CD14-positive monocyte (primary cell): Measurements from ENCODE around the gene DCT. TPM values are rescaled to one million over a fixed set of nuclear protein-coding genes. Genes with fewer than 3 reads are reported as not detected.

ENCODE experiments used
- DNase-seq, 3 donors: peaks; one replicate each; pipeline ENCODE4 v3.0.0-alpha.2; 2011 to 2022
- H2AFZ ChIP-seq: 2 replicates; pipeline ENCODE4 v1.6.0; 2012; ENCODE audit warnings: mild to moderate bottlenecking, low read depth, low read length, inconsistent platforms; ENCODE audit not compliant: insufficient read depth, poor library complexity, severe bottlenecking
- H3K27ac ChIP-seq, 2 donors: 1 replicate in 1 of 2; 2 replicates in 1 of 2; pipeline ENCODE4 v1.5.1; 2012 to 2013; ENCODE audit warnings: low read length in 2 of 2, control low read depth in 1 of 2, inconsistent platforms in 1 of 2, low read depth in 1 of 2, mild to moderate bottlenecking in 1 of 2
- H3K27me3 ChIP-seq, 2 donors: one replicate each; pipeline versions ENCODE4 v1.6.0 to v1.6.1; 2011 to 2013; ENCODE audit warnings: low read length in 2 of 2; ENCODE audit not compliant: control insufficient read depth in 2 of 2, insufficient read depth in 2 of 2
- H3K36me3 ChIP-seq, 2 donors: replicated peaks in 1 of 2; 1 replicate in 1 of 2; 2 replicates in 1 of 2; pipeline versions ENCODE4 v1.5.1 to v1.6.1; 2012 to 2013; ENCODE audit warnings: low read length in 2 of 2, control low read depth in 1 of 2, inconsistent platforms in 1 of 2, mild to moderate bottlenecking in 1 of 2; ENCODE audit not compliant: insufficient read depth in 2 of 2, control insufficient read depth in 1 of 2
- H3K4me1 ChIP-seq, 2 donors: 1 replicate in 1 of 2; 2 replicates in 1 of 2; pipeline versions ENCODE4 v1.5.1 to v1.6.1; 2012 to 2013; ENCODE audit warnings: low read length in 2 of 2, control low read depth in 1 of 2, inconsistent platforms in 1 of 2, mild to moderate bottlenecking in 1 of 2, moderate library complexity in 1 of 2; ENCODE audit not compliant: insufficient read depth in 2 of 2, control insufficient read depth in 1 of 2
- H3K4me2 ChIP-seq: replicated peaks from 2 replicates; pipeline ENCODE3; 2012; ENCODE audit warnings: low read length, moderate library complexity, mild to moderate bottlenecking; ENCODE audit not compliant: poor library complexity, severe bottlenecking; ENCODE audit errors: extremely low read depth
- H3K4me3 ChIP-seq, 3 experiments: fragments of 200-600 bp in 1 of 3; sonication (generic) in 1 of 3; replicated peaks in 1 of 3; 1 replicate in 2 of 3; 2 replicates in 1 of 3; pipeline ENCODE4 v1.5.1; 2011 to 2013; ENCODE audit warnings: low read length in 3 of 3, mild to moderate bottlenecking in 3 of 3, control low read depth in 2 of 3, low read depth in 2 of 3, inconsistent platforms in 1 of 3, moderate library complexity in 1 of 3
- H3K79me2 ChIP-seq: 2 replicates; pipeline ENCODE4 v1.6.0; 2012; ENCODE audit warnings: mild to moderate bottlenecking, control low read depth, inconsistent platforms, low read length, moderate library complexity; ENCODE audit not compliant: insufficient read depth
- H3K9ac ChIP-seq: 2 replicates; pipeline ENCODE4 v1.6.0; 2017; ENCODE audit warnings: low read length, mild to moderate bottlenecking; ENCODE audit not compliant: insufficient read depth, poor library complexity, severe bottlenecking
- H3K9me3 ChIP-seq, 2 donors: replicated peaks in 1 of 2; 1 replicate in 1 of 2; 2 replicates in 1 of 2; pipeline versions ENCODE4 v1.5.1 to v1.6.1; 2012 to 2013; ENCODE audit warnings: low read length in 2 of 2, control low read depth in 1 of 2; ENCODE audit not compliant: control insufficient read depth in 1 of 2, insufficient read depth in 1 of 2
- H4K20me1 ChIP-seq: 2 replicates; pipeline ENCODE4 v1.6.0; 2012; ENCODE audit warnings: mild to moderate bottlenecking, low read length, control low read depth, moderate library complexity; ENCODE audit not compliant: insufficient read depth
- H3K27ac Mint-ChIP-seq, 7 donors: one replicate each; pipeline ENCODE4 v1.8.0; 2020; ENCODE audit warnings: mild to moderate bottlenecking in 7 of 7, mixed read lengths in 7 of 7, moderate library complexity in 6 of 7, inconsistent platforms in 2 of 7
- H3K27me3 Mint-ChIP-seq, 3 donors: one replicate each; pipeline ENCODE4 v1.8.0; 2021 to 2022; ENCODE audit warnings: low read depth in 3 of 3, mild to moderate bottlenecking in 3 of 3, mixed read lengths in 3 of 3, moderate library complexity in 3 of 3, inconsistent platforms in 1 of 3
- H3K36me3 Mint-ChIP-seq, 2 donors: one replicate each; pipeline ENCODE4 v1.8.0; 2020; ENCODE audit warnings: mixed read lengths in 2 of 2, inconsistent platforms in 1 of 2, mild to moderate bottlenecking in 1 of 2
- H3K4me1 Mint-ChIP-seq: one replicate; pipeline ENCODE4 v1.8.0; 2020; ENCODE audit warnings: mild to moderate bottlenecking, mixed read lengths
- H3K4me3 Mint-ChIP-seq, 2 donors: one replicate each; pipeline ENCODE4 v1.8.0; 2020; ENCODE audit warnings: mild to moderate bottlenecking in 2 of 2, mixed read lengths in 2 of 2, moderate library complexity in 1 of 2
- H3K9me3 Mint-ChIP-seq, 7 donors: one replicate each; pipeline ENCODE4 v1.8.0; 2020 to 2022; ENCODE audit warnings: mixed read lengths in 7 of 7, mild to moderate bottlenecking in 6 of 7, moderate library complexity in 6 of 7, inconsistent platforms in 2 of 7
- WGBS: methylation state at CpG from one replicate; pipeline ENCODE4 v1.1.5; 2013; ENCODE audit warnings: missing lambda C conversion rate; ENCODE audit not compliant: insufficient coverage; 5-methylcytosine and 5-hydroxymethylcytosine counted together
- intact Hi-C, 2 donors: fragments of 100-400 bp; cut with micrococcal nuclease; formaldehyde crosslinking; loops; one replicate each; pipeline versions ENCODE4 v1.15.0 to v1.15.1; 2023
- polyA plus RNA-seq, 3 donors: library from polyadenylated mRNA; depleted of rRNA in 1 of 3; unstranded in 2 of 3; stranded (reverse) in 1 of 3; fragments of 300-500 nt in 2 of 3; fragments of >200 nt in 1 of 3; fragmentation: Illumina TruSeq in 2 of 3; gene quantifications; 1 replicate in 2 of 3; 2 replicates in 1 of 3; pipeline ENCODE4 v1.2.3, GENCODE V29; 2012 to 2021
- TF ChIP-seq, protein P1 (sequence below): fragments of 200-600 bp; IDR thresholded peaks from one replicate; pipeline ENCODE4 v1.8.0; 2022; ENCODE audit warnings: antibody characterized with exemption, mild to moderate bottlenecking

The DCT gene
- polyA plus RNA-seq, 3 donors: not detected

- Mint-ChIP-seq H3K36me3 (no peaks in the 10 kb centered on the region), H3K27ac (no peak overlapping the region), H3K27me3 (peaks cover 0 to 3% (median 0%) of the 10 kb centered on the region in 3 donors), H3K9me3 (peaks cover 0 to 6% (median 2%) of the 10 kb centered on the region in 7 donors), H3K4me3 (no peak overlapping the region), H3K4me1 (peaks cover 15% of the 10 kb centered on the region)
- Histone ChIP-seq H3K4me1 (peaks cover 10 to 12% of the 10 kb centered on the region in 2 donors), H3K27ac (no peak overlapping the region), H3K4me3 (no peak overlapping the region), H2AFZ (no peak overlapping the region), H3K79me2 (no peaks in the 10 kb centered on the region), H3K9me3 (no peaks in the 10 kb centered on the region), H3K36me3 (no peaks in the 10 kb centered on the region), H3K9ac (no peak overlapping the region), H4K20me1 (no peaks in the 10 kb centered on the region), H3K4me2 (no peak overlapping the region), H3K27me3 (no peaks in the 10 kb centered on the region)
- intact Hi-C loops: no loop called here
- TF ChIP-seq, protein P1, sequence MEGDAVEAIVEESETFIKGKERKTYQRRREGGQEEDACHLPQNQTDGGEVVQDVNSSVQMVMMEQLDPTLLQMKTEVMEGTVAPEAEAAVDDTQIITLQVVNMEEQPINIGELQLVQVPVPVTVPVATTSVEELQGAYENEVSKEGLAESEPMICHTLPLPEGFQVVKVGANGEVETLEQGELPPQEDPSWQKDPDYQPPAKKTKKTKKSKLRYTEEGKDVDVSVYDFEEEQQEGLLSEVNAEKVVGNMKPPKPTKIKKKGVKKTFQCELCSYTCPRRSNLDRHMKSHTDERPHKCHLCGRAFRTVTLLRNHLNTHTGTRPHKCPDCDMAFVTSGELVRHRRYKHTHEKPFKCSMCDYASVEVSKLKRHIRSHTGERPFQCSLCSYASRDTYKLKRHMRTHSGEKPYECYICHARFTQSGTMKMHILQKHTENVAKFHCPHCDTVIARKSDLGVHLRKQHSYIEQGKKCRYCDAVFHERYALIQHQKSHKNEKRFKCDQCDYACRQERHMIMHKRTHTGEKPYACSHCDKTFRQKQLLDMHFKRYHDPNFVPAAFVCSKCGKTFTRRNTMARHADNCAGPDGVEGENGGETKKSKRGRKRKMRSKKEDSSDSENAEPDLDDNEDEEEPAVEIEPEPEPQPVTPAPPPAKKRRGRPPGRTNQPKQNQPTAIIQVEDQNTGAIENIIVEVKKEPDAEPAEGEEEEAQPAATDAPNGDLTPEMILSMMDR: no peak
- no peak for DNase-seq
Measured at GRCh38 chr13:94520001-94520400, 40.5 kb upstream of the DCT start.

- peaks cover 22 to 28% of the 10 kb centered on the region in 2 donors for H3K4me1 ChIP-seq
- Mint-ChIP-seq H3K27ac (no peak overlapping the region), H3K9me3 (peaks cover 0 to 6% (median 2%) of the 10 kb centered on the region in 7 donors), H3K4me1 (peaks cover 34% of the 10 kb centered on the region), H3K27me3 (peaks cover 0 to 3% (median 2%) of the 10 kb centered on the region in 3 donors), H3K4me3 (no peak overlapping the region), H3K36me3 (no peaks in the 10 kb centered on the region)
- no peak overlapping the region for H3K9ac ChIP-seq
- WGBS: no CpG with 5 or more reads among the region's 1 CpG
- H3K36me3 ChIP-seq: no peaks in the 10 kb centered on the region
- intact Hi-C loops: no loop called here
- H3K27me3 ChIP-seq: no peaks in the 10 kb centered on the region
- no peak overlapping the region for H3K4me2 ChIP-seq
- no peaks in the 10 kb centered on the region for H3K79me2 ChIP-seq
- H2AFZ ChIP-seq: no peak overlapping the region
- DNase-seq: no peak
- no peak overlapping the region for H3K27ac ChIP-seq
- H3K9me3 ChIP-seq: no peaks in the 10 kb centered on the region
- TF ChIP-seq, protein P1: no peak
- no peak overlapping the region for H3K4me3 ChIP-seq
- no peaks in the 10 kb centered on the region for H4K20me1 ChIP-seq
Measured at GRCh38 chr13:94516456-94516855, 37.0 kb upstream of the DCT start.
